Measurements from ENCODE around the gene FXYD6. TPM values are rescaled to one million over a fixed set of nuclear protein-coding genes. Genes with fewer than 3 reads are reported as not detected.

FXYD6 gene
- total and polyA plus RNA-seq, 4 experiments from 2014 or later = 0.15 TPM; not detected in 3

DNA sequence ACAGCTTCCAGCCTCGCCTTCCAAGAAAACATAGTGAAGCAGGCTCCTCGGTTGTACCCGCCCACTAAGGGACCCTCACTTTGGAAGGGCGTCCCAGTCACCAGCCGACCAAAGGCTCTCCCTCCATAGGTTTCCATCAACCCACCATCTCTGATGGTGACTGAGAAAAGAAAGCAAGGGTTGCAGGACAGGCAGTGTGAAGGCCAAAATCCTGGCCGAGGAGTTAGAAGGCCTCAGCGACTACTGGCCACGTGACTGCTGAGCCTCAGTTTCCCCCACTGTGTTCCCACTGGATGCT lies 2.7 kb downstream of the FXYD6 start:
- Histone ChIP-seq H3K4me1 (ENCODE audit: insufficient read depth, low read length) (peaks cover 37% of the 10 kb centered on the region), H3K9me3 (ENCODE audit: control insufficient read depth in 1 of 2, low read length in 2 of 2) (no peaks in the 10 kb centered on the region), H3K36me3 (ENCODE audit: insufficient read depth, low read length) (no peaks in the 10 kb centered on the region), H3K4me3 (ENCODE audit: low read length in 2 of 2) (no peak overlapping the region), H3K27ac (ENCODE audit: low read depth, low read length) (no peak overlapping the region), H3K27me3 (ENCODE audit: insufficient read depth, low read length) (peaks cover 25% of the 10 kb centered on the region)
- H3K27ac Mint-ChIP-seq = no peak overlapping the region
- H3K27me3 Mint-ChIP-seq = peaks cover 41 to 42% of the 10 kb centered on the region in 2 donors
- DNase-seq = no peak
- H3K9me3 Mint-ChIP-seq = no peaks in the 10 kb centered on the region
- CTCF ChIA-PET (ENCODE audit: partially characterized antibody) = no interaction called here
- no peaks in the 10 kb centered on the region for H3K36me3 Mint-ChIP-seq
- intact Hi-C loops (cut with micrococcal nuclease) = no loop called here
- POLR2A ChIA-PET (ENCODE audit: partially characterized antibody) = no interaction called here
- H3K4me1 Mint-ChIP-seq = peaks cover 16 to 51% (median 29%) of the 10 kb centered on the region in 4 donors
- peak overlapping the region in 5 of 8 donors; percentile 3 to 75 (median 32) for H3K4me3 Mint-ChIP-seq

DNA sequence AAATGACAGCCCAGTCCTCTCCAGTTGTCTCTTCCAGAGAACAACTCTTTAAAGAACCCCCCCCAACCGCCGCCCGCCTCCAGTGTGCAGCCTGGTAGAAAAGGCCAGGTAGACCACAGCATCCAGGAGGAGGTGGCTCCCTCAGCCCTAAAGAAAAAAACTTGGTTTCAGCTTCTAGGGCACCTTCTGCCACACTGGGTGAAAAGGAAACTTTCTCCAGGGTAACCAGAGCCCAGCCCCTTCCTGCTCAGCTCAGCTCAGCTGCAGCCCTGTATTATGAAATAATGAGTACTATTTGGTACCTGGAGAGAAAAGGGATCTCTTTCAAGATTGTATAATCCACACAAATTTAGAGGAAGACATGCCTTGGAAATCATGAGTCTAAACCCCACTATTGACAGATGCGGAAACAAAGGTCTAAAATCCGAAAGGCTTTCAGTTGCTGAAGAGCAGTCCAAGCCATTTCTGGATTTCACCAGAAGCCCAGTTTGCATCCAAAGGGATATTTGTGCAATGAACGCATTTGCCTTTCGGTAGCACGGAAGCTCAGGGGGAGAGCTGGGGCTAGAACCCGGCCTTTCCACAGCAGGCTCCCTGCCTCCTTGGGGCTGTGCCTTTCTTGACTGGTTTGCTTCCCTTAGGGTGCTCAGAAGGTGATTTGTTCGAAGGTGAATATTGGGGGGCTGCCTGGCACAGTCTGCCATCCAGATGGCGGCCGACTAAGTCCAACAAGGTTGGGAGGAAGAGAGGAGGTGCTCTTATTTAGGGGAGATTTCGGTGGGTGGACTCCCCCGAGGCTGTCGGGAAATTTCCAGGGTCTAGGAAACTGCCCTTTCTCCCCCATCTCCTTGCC lies 3.3 kb downstream of the FXYD6 start:
- Histone ChIP-seq H3K9me3 (ENCODE audit: control insufficient read depth in 1 of 2, low read length in 2 of 2) (no peaks in the 10 kb centered on the region), H3K27me3 (ENCODE audit: insufficient read depth, low read length) (peaks cover 25% of the 10 kb centered on the region), H3K36me3 (ENCODE audit: insufficient read depth, low read length) (no peaks in the 10 kb centered on the region), H3K27ac (ENCODE audit: low read depth, low read length) (no peak overlapping the region), H3K4me1 (ENCODE audit: insufficient read depth, low read length) (peaks cover 37% of the 10 kb centered on the region), H3K4me3 (ENCODE audit: low read length in 2 of 2) (no peak overlapping the region)
- DNase-seq = peak in 1 of 5 donors; percentile 8
- no peak overlapping the region for H3K27ac Mint-ChIP-seq
- ChIA-PET POLR2A (ENCODE audit: partially characterized antibody) (no interaction called here), CTCF (ENCODE audit: partially characterized antibody) (no interaction called here)
- H3K4me3 Mint-ChIP-seq = peak overlapping the region in 3 of 8 donors; percentile 20 to 75 (median 68)
- no peaks in the 10 kb centered on the region for H3K9me3 Mint-ChIP-seq
- H3K4me1 Mint-ChIP-seq = peaks cover 16 to 51% (median 29%) of the 10 kb centered on the region in 4 donors
- intact Hi-C loops (cut with micrococcal nuclease) = no loop called here
- no peaks in the 10 kb centered on the region for H3K36me3 Mint-ChIP-seq
- H3K27me3 Mint-ChIP-seq = peaks cover 38 to 39% of the 10 kb centered on the region in 2 donors

DNA sequence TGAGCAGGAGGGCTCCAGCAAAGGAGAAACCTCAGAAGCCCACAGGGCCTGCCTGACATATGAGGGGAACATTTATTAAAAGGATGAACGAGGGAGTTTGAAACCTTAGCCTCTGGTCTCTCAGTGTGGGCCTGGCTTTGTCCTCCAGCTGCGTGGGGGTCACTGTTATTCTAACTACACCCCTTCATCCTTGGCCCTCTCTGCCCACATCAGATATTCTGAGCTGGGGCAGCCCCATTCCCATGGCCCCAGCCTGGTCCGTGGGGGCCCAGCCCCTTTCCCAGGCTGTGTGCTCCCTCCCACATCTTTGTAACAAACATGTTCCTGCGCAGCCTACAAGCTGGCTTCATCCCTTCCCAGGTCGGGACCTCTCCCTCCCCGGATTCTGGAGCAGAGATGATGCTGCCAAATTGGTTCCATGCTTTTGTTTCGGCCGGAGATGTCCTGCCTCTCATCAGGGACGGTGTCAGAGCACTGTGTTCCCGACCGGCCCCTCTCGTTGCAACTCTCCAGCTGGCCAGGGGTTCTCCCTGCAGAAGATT lies 4.0 kb downstream of the FXYD6 start:
- Mint-ChIP-seq H3K27me3 (peaks cover 38 to 40% of the 10 kb centered on the region in 2 donors), H3K4me1 (peaks cover 16 to 51% (median 29%) of the 10 kb centered on the region in 4 donors), H3K36me3 (no peaks in the 10 kb centered on the region), H3K27ac (no peak overlapping the region), H3K9me3 (no peaks in the 10 kb centered on the region), H3K4me3 (no peak overlapping the region)
- ChIA-PET POLR2A (ENCODE audit: partially characterized antibody) (no interaction called here), CTCF (ENCODE audit: partially characterized antibody) (no interaction called here)
- no peaks in the 10 kb centered on the region for H3K9me3 ChIP-seq (ENCODE audit: control insufficient read depth in 1 of 2, low read length in 2 of 2)
- DNase-seq = no peak
- H3K4me3 ChIP-seq (ENCODE audit: low read length in 2 of 2) = no peak overlapping the region
- peaks cover 37% of the 10 kb centered on the region for H3K4me1 ChIP-seq (ENCODE audit: insufficient read depth, low read length)
- no peak overlapping the region for H3K27ac ChIP-seq (ENCODE audit: low read depth, low read length)
- H3K27me3 ChIP-seq (ENCODE audit: insufficient read depth, low read length) = peaks cover 23% of the 10 kb centered on the region
- intact Hi-C loops (cut with micrococcal nuclease) = no loop called here
- no peaks in the 10 kb centered on the region for H3K36me3 ChIP-seq (ENCODE audit: insufficient read depth, low read length)

DNA sequence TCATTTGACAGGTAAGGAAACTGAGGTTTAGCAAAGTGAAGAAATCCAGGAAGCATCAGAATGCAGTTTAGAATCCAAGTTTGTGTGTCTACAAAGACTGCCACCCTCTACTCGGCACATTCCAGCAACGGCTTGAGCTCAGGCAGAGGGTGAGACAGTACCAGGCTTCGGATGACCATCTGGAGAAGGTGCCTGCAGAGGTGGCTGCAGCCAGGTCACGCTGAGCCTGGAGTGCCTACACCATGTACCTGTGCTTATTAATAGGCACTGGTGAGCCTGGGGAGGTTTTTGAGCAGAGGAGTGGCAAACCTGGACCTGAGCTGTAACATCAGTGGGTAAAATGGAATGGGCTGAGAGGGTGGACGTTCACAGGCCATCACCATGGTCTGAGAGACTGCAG lies 4.7 kb downstream of the FXYD6 start:
- Histone ChIP-seq H3K36me3 (ENCODE audit: insufficient read depth, low read length) (no peaks in the 10 kb centered on the region), H3K27me3 (ENCODE audit: insufficient read depth, low read length) (peaks cover 16% of the 10 kb centered on the region), H3K9me3 (ENCODE audit: control insufficient read depth in 1 of 2, low read length in 2 of 2) (no peaks in the 10 kb centered on the region), H3K27ac (ENCODE audit: low read depth, low read length) (no peak overlapping the region), H3K4me3 (ENCODE audit: low read length in 2 of 2) (no peak overlapping the region), H3K4me1 (ENCODE audit: insufficient read depth, low read length) (peaks cover 37% of the 10 kb centered on the region)
- H3K27ac Mint-ChIP-seq = peak overlapping the region in 1 of 7 donors; percentile 29
- no peaks in the 10 kb centered on the region for H3K9me3 Mint-ChIP-seq
- peaks cover 14 to 44% (median 26%) of the 10 kb centered on the region in 4 donors for H3K4me1 Mint-ChIP-seq
- no peaks in the 10 kb centered on the region for H3K36me3 Mint-ChIP-seq
- DNase-seq = no peak
- POLR2A ChIA-PET (ENCODE audit: partially characterized antibody) = no interaction called here
- intact Hi-C loops (cut with micrococcal nuclease) = no loop called here
- peaks cover 31 to 33% of the 10 kb centered on the region in 2 donors for H3K27me3 Mint-ChIP-seq
- H3K4me3 Mint-ChIP-seq = no peak overlapping the region
- CTCF ChIA-PET (ENCODE audit: partially characterized antibody) = no interaction called here

DNA sequence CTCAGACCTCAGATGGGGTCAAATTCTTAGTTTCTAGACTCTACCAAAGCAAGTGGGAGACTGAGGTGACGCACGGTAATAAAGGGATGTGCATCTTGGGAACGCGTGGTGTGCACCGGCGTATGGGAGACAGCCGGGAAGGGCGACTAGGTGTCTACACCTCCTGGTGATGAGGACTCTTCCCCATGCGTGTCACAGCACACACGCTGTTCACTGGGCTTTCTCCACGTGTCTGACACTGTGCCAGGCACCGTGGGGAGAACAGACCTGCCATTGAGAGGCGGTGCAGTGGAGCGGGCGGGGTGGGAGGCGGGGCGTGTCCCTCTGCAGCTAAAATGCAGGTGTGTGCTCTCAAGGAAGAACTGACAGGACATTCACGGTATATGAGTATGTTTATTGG lies 5.3 kb downstream of the FXYD6 start:
- peaks cover 13 to 41% (median 24%) of the 10 kb centered on the region in 4 donors for H3K4me1 Mint-ChIP-seq
- no peaks in the 10 kb centered on the region for H3K36me3 Mint-ChIP-seq
- no peak overlapping the region for H3K27ac ChIP-seq (ENCODE audit: low read depth, low read length)
- H3K27me3 ChIP-seq (ENCODE audit: insufficient read depth, low read length) = peaks cover 16% of the 10 kb centered on the region
- H3K4me1 ChIP-seq (ENCODE audit: insufficient read depth, low read length) = peaks cover 34% of the 10 kb centered on the region
- H3K27ac Mint-ChIP-seq = no peak overlapping the region
- H3K27me3 Mint-ChIP-seq = peaks cover 27 to 30% of the 10 kb centered on the region in 2 donors
- intact Hi-C loops (cut with micrococcal nuclease) = no loop called here
- ChIA-PET POLR2A (ENCODE audit: partially characterized antibody) (no interaction called here), CTCF (ENCODE audit: partially characterized antibody) (interaction anchor here (1.1 kb wide), 1 partner anchor 182 kb away, joined by 4 read pairs; no protein-coding TSS in a partner anchor)
- H3K4me3 ChIP-seq (ENCODE audit: low read length in 2 of 2) = no peak overlapping the region
- DNase-seq = no peak
- H3K9me3 Mint-ChIP-seq = no peaks in the 10 kb centered on the region
- no peak overlapping the region for H3K4me3 Mint-ChIP-seq
- no peaks in the 10 kb centered on the region for H3K9me3 ChIP-seq (ENCODE audit: control insufficient read depth in 1 of 2, low read length in 2 of 2)
- no peaks in the 10 kb centered on the region for H3K36me3 ChIP-seq (ENCODE audit: insufficient read depth, low read length)

DNA sequence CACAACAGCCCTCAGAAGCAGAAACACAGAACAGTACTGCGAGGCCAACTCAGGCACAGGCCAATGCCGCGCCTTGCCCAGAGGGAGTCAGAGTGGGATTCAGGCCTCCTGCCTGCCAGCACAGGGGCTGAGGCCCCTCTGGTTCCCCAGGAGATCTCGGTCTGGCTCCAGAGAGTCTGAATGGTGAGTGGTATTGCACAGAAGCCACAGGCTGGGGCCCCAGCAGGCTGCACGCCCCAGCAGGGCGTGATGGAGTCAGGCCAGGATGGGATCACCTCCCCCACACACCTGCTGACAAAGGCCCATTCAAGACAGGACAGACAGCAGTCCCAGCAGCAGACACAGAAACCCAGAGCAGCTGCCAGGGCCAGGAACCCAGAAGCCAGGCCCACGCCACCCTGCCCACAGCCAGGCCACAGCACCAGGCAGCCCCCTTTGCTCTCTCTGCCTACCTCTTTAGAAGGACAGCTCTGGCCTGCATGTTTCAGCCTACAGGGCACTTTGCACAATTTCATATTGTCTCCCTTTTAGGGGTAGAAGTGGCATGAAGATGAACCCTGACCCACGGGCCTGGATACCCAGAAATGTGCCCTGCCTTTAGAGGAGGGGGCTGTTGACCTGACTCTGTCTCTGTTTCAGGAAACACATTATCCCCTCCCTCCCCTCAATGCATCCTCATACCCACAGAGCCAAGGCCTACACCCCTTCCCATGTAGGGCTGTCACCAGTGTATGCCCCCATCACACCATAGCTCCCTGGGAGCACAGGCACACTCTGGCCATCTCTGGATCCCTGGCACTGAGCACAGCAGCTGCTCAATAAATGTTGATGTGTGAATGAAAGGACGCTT lies 6.1 kb downstream of the FXYD6 start:
- ChIA-PET CTCF (ENCODE audit: partially characterized antibody) (interaction anchor here (1.1 kb wide), 2 partner anchors 183 to 301 kb away, joined by 3 to 4 read pairs; no protein-coding TSS in a partner anchor), POLR2A (ENCODE audit: partially characterized antibody) (no interaction called here)
- H3K36me3 Mint-ChIP-seq = no peaks in the 10 kb centered on the region
- peaks cover 10 to 33% (median 17%) of the 10 kb centered on the region in 4 donors for H3K4me1 Mint-ChIP-seq
- no peak overlapping the region for H3K4me3 Mint-ChIP-seq
- intact Hi-C loops (cut with micrococcal nuclease) = no loop called here
- H3K27ac ChIP-seq (ENCODE audit: low read depth, low read length) = no peak overlapping the region
- no peaks in the 10 kb centered on the region for H3K36me3 ChIP-seq (ENCODE audit: insufficient read depth, low read length)
- H3K27ac Mint-ChIP-seq = no peak overlapping the region
- DNase-seq = no peak
- H3K4me3 ChIP-seq (ENCODE audit: low read length in 2 of 2) = no peak overlapping the region
- H3K9me3 ChIP-seq (ENCODE audit: control insufficient read depth in 1 of 2, low read length in 2 of 2) = no peaks in the 10 kb centered on the region
- peaks cover 26% of the 10 kb centered on the region for H3K4me1 ChIP-seq (ENCODE audit: insufficient read depth, low read length)
- H3K9me3 Mint-ChIP-seq = no peaks in the 10 kb centered on the region
- peaks cover 21 to 23% of the 10 kb centered on the region in 2 donors for H3K27me3 Mint-ChIP-seq
- H3K27me3 ChIP-seq (ENCODE audit: insufficient read depth, low read length) = peaks cover 16% of the 10 kb centered on the region

DNA sequence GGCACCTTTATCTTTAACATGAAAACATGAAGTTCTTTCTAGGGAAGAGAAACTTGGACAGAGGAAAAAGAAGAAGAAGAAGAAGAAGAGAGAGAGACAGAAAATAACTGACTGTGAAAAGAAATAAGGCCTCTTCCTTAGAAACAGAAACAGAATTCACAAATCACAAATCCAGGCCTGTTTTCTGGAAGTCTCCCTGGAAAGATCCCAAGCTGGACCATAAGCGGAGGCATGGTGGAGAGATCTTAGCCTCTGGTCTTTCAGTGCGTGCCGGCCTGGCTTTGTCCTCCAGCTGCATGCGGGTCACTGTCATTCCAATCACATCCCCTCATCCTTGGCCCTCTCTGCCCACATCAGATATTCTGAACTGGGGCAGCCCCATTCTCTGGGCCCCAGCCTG lies 6.9 kb downstream of the FXYD6 start:
- ChIA-PET CTCF (ENCODE audit: partially characterized antibody) (interaction anchor here (1.1 kb wide), 1 partner anchor 302 kb away, joined by 3 read pairs; no protein-coding TSS in a partner anchor), POLR2A (ENCODE audit: partially characterized antibody) (no interaction called here)
- intact Hi-C loops (cut with micrococcal nuclease) = no loop called here
- H3K9me3 ChIP-seq (ENCODE audit: control insufficient read depth in 1 of 2, low read length in 2 of 2) = no peaks in the 10 kb centered on the region
- no peak for DNase-seq
- Mint-ChIP-seq H3K4me1 (peaks cover 6 to 27% (median 12%) of the 10 kb centered on the region in 4 donors), H3K27ac (no peak overlapping the region), H3K9me3 (peaks cover 0 to 1% (median 0%) of the 10 kb centered on the region in 8 donors), H3K36me3 (no peaks in the 10 kb centered on the region), H3K27me3 (peaks cover 15 to 19% of the 10 kb centered on the region in 2 donors), H3K4me3 (no peak overlapping the region)
- H3K4me3 ChIP-seq (ENCODE audit: low read length in 2 of 2) = no peak overlapping the region
- H3K27me3 ChIP-seq (ENCODE audit: insufficient read depth, low read length) = peaks cover 11% of the 10 kb centered on the region
- H3K36me3 ChIP-seq (ENCODE audit: insufficient read depth, low read length) = no peaks in the 10 kb centered on the region
- peaks cover 20% of the 10 kb centered on the region for H3K4me1 ChIP-seq (ENCODE audit: insufficient read depth, low read length)
- no peak overlapping the region for H3K27ac ChIP-seq (ENCODE audit: low read depth, low read length)
